Activated CD4-positive, alpha-beta T cell treated with anti-CD3 and anti-CD28 coated beads, Interleukin-2, amount 50 U/mL, for 48 hours (primary cell): ENCODE data around the gene TM9SF3.

Experiments used
- DNase-seq, 2 experiments: peaks; one replicate each; pipeline ENCODE4 v3.0.0-alpha.2; 2020

The TM9SF3 gene

DNA sequence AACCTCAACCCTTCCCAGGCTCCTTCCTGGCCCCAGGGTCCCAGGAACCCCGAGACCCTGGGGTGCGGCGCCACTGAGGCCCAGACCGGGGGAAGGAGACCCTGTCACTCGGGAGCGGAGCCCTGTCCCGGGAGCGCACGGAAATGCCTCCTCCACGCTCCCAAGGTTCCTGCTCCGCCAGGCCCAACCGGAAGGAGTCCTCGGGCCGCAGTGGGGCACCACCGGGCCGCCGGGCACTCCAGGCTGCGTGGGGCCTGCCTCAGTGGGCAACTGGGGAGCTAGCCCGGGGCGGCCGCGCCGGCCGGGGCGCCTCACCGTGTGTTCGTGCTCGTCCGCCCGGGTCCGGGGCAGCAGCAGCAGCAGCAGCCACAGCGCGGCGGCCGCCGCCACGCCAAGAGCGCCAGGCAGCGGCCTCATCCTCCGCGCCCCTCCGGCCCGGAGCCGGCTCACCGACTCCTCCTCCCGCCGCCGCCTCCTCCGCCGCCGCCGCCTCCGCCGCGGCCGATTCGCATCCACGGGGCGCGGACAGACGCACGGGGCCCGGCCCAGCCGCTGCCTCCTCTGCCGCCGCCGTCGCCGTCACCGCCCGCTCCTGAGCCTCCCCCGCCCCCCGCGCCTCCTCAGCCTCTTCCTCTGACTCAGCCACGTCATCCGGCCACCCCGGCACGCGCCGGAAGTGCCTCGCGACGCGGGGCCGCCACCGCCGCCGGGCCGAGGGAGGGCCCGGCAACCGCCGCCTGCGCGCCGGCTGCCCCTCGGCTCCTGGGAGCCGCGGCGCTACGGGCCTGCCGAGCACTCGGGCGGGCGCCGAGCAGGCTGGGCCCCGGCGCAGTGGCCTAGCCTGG, at the start of gene TM9SF3:
Gene TM9SF3 (minus strand): TSS at position 594 of the 845 bp plus-strand sequence. CDS start 177 bp downstream, at position 417.
- peak; percentile 91 to 92 for DNase-seq

DNA sequence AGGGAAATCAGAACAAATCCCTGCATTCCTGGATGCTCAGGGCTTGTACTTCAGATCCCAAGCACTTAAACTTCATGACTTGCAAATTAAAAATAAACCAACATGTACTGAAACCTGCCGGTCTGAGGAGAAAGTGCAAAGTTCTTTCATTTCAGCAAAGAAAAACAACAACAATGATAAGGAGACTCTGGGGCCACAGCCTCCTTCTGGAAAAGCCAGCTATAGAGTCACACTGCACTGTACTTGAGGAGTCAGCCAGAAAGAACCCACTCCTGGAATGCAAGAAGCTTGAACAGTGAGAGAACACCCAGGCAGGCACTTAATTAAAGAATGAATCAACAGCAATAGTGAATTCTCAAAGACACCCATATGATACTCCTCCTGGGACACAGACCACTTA, 49.7 kb upstream of the TM9SF3 start:
- no peak for DNase-seq

DNA sequence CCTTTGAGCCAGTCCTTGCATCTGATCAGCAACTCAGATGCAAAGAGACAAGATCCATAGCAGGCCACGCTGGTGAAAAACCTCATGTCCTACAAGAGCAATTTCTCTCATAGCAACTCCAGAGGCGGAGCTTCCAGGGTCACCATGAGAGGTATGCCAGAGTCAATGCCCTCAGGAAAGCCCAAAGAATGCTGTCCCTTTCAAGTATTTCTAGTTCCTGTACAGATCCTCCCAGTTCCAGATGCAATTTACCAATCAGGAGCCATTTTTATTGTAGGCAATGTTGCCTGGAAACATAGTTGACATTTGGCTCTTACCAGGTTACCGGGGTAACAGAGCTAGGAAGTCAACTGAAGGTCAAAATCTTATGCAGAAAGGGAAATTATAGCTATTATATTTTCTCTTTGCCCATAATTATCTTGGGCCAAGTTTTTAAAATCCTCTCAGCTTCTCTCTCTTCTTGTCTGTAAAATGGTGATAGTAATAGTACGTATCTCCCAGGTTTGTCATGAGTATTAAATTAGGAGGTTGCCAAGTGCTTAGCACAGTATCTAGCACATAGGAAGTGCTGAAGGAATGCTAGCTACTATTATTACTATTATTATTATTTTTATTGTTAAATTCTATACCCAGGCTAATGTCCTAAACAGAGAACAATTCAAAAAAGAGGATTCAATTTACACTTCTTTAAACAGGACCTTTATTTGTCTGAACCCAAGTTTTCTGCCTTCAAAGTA, 46.3 kb upstream of the TM9SF3 start:
- DNase-seq: no peak

DNA sequence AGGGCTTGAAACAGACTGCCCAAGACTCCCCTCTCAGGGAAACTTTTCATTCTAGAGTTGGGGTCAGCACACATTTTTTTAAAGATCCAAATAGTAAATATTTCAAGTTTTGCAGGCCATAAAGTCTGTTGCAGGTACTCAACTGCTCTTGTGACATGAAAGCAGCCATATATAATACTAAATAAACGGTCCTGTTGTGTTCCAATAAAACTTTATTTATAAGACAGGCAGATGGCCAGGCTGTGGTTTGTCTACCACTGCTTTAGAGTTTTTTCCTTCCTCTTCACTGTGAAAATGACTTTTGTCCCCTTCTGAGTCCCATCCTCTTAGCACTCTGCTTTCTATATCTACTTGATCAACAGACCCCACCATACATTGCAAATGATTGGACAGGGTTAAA, 40.5 kb upstream of the TM9SF3 start:
- no peak for DNase-seq

DNA sequence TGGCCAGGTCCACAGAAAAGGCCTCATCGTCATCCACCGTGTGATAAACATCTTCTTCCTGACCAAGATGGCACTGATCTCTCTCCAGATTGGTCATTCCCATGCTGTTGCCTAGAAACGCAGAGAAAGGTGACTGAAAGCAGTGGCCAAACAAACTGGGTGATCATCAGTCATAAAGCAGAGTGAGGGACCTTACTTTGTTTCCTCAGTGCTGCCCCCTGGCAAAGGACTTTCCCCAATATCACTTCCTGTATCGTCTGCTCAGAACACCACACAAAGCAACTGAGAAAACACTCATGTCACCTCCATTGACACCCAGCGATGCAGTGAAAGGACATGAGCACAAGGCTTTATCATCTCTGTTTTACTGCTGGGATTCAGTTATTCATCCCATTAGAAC, 40.0 kb upstream of the TM9SF3 start:
- DNase-seq: no peak

DNA sequence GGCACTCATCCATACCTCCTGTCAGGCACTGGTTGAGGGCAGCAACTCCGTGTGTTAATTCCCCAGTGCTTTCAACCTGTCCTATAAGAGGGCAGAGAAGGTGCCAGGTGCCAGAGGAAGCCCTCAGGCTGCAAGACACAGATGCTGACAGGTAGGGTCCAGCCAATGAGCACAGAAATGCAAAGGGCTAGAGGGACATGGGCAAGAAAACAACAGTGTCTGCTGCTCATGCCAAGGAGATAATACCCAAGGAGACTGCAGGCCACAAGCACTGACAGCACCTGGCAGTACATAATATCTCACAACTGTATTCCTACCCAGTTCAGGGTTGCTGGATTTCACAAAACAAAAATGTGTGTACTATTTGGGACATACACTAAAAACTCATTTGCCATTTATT, 38.4 kb upstream of the TM9SF3 start:
- no peak for DNase-seq

DNA sequence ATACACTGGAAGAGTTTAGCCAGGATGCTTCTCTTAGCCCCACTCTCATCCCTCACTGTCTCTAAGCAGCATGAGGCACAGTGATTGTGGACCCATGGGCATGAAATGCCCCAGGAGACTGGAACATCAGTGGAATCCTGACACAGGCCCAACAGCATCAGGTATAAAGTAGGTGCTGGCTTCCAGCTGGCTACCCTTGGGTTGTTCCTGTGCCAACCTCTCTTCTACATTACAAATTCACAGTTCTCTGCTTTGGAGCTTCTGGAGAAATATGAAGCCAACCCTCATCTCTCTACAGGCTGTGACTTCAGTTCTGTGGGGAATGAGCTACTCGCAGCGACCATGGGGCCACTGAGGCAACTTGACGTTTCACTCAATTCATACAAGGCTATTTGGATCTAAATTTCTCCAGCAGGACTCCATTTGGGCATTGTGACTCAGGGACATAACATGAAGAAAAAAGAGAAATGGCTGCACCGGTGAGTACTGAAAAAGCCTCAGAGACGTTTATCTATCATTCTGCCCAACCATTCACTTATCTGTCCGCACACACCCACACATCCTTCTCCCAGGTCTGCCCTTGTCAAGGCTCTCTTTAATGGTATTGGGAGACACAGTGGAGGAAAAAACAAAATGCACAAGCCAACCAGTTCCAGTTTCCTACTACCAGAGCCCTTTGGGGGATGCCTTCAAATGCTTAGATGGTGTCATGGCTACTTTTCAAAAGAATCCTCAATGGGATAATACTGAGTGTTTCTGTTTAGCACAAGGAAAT, 35.4 kb upstream of the TM9SF3 start:
- no peak for DNase-seq

DNA sequence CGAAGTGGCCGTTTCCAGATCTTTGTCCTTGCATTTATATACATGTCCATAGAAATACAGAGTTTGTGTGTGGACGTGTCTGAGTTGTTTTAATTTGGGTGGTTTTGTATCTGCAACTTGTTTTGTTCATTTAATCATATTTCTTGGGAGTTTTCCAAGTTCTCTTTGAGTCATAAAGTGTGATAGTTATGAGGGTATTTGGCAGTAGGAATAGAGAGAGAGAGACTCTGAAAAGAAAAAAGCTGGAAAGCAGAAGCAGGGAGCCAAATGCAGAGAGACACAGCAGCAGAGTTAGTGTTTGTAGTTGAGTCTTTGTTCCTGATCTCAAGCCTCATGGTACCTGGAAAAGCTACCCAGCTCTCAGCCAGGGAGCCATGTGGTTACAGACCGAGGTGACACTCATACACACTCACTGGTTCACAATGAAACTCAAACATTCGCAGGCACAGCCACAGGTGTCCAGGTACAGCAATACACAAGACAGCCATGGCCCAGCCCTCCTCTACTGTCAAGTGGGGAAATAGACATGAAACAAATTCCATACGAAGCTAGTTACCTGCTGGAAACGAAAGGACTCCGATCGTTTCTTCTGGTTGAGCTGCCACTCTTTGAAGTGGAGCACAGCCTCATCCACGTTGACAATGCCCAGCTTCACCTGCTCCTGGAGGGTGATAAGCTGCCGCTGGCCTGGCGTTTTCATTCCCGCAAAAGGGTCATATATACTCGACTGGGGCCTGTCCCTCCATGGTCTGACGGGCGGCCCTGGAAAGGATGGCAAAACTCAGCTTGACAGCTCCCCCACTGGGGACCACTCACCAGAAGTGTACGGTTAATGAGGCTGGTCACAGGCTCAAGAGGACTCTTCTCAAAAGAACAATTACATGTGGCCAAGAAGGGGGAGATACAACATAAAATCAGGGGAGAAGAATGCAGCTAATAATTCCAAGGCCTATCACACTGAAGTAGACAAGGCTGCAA, 33.3 kb upstream of the TM9SF3 start:
- DNase-seq: no peak

DNA sequence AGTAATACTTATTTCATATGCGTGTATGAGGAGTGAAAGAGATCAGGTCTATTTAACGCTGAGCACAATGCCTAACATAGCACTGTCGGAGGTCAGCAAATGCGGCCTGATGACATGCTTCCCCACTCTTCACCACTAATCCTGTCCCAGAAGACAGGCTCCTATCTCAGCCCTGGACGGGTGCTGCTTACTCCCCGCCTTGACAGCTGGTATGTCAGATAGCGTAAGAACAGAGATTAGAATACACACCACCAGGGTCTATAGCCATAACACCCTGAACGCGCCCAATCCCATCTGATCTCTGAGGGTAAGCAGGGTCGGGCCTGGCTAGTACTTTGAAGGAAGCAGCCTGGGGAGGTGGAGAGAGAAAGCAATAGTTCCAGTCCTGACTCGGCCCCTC, 32.3 kb upstream of the TM9SF3 start:
- DNase-seq: no peak

DNA sequence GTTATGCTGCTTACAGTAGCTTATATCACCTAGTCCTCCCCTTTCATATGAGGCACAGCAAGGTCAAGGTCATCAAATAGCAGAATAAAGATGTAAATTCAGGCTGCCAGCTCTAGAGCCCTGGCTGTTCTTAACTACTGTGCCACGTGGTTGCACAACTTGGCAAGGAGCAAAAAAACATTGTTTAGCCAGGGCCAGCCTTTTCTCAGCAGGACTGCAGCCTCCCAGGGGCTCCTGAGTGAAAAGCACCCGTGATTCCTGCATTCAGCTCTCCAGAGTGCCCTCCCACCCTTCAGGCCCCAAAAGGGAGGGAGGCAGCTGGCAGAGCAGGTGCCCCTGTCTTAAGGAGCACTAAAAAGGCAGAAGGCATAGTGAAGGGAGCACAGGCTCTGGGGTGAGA, 31.8 kb upstream of the TM9SF3 start:
- DNase-seq: no peak

DNA sequence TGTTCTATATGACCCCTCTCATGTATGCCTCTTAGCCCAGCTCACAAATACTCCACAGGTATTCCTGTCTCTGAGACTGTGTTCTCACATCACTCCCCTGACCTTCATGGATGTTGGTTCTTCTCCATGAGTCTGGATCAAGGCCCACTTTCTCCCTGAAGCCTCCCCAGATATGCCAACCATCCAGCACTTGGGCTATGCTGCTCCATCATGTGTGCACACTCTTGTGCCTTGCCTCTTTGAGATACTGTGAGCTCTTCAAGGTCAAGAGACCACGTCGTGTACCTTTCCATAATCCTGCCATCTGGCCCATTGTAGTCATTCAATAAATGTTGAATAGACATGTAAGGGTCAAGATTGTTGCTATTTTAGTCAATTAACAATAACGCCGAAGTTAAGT, 30.1 kb upstream of the TM9SF3 start:
- DNase-seq: no peak

DNA sequence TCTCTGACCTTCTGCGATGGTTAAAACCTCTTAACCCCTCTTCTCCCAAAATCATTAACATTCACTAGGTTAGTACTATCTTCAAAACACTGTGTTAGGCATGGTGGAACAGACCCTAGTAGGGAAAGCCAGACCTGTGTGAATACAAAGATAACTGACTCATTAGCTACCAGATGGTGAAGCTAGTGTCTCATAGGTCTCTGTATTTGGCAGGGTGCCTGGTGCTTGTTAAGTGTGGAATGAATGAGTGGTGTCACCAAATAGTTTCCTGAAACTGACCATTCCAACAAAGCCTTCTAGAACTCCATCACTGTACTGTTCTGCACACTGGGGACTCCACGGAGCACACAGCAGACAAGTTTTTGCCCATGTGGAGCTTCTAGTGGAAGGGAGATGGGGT, 27.7 kb upstream of the TM9SF3 start:
- no peak for DNase-seq

DNA sequence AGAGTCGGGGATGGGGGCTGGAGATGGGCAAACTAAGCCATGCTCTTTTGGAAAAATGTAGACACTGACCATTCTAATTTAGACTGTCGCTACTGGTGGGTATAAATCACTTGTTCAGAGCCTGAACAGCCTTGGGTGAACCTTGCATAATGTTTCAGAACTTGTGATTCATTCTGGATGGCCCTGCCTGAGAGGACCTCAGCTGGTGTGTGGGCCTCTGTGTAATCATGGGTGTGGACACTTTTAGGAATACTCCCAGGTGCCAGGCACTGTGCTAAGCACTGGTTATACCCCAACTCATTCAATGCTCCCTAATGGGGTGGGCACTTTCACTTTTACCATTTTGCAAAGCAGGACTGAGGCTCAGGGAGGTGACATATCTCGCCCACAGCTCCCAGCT, 26.8 kb upstream of the TM9SF3 start:
- no peak for DNase-seq

DNA sequence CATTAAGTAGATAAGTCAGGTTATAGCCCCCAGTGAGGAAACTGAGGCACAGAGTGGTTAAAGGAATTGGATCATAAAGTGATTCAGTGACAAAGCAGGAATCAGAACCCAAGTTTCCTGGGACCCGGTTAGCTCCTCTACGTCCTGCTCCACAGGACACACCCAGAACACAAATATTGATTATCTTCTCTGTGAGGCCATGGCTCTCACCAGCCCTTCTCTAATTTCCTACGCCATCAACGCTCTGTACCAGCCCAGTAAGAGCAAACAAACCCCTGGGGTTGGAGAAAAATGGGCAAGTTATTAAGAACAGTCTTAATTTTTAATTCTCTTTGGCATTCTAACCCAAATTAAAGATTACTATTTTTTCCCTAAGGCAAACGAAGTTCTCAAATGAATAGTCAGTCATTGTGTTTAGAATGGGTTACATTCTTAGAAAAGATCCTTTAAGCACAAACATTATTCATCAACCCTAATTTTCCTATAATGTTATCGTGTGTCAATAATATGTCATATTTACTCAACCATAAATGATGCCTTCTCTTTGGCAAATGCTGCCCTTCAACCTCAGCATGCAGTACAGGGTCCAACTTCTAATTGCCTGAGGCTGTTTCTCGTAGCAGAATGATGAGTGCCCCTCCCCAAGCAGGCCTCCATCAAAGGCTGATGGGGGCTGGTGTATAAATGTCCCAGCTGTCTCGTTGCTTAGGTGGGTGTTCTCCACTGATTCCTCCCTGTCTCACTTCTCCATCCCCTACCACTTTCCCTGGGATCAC, 25.4 kb upstream of the TM9SF3 start:
- no peak for DNase-seq

DNA sequence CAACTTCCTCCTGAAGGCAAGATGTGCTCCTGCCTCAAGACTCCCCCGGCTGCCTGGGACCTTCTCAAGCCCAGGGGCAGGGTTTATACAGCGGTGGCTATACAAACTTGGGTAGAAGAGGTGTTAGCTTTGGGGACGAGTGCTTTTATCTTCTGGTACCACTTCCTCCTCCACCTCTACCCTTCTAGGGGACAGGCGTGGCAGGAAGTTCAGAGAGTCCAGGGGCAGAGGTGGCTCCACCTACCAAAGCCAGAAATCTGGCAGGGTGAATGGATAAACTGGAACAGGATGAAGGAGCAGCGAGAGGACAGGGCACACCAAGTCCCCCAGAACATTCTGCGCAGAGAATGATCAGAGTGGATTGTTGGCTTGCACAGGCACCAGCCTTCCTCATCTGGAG, 24.0 kb upstream of the TM9SF3 start:
- no peak for DNase-seq

DNA sequence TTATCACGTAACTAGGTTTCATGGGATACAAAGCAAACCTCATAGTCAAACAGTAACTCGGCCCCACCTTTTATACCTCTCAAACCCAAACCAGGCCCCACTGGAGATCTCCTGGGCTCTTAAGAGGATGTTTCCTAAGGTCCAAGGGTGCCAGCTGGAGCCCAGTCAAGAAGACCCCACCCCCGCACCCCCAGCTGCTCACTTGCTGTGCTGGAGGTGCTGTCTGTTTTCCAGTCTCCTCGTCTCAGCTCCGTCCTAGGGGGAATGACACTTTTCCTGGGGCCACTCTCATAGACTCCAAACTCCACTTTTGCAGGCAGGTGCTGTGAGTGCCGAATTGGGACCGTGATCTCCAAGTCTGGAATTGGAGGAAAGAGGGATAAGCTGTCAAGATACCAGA, 22.7 kb upstream of the TM9SF3 start:
- DNase-seq: no peak

DNA sequence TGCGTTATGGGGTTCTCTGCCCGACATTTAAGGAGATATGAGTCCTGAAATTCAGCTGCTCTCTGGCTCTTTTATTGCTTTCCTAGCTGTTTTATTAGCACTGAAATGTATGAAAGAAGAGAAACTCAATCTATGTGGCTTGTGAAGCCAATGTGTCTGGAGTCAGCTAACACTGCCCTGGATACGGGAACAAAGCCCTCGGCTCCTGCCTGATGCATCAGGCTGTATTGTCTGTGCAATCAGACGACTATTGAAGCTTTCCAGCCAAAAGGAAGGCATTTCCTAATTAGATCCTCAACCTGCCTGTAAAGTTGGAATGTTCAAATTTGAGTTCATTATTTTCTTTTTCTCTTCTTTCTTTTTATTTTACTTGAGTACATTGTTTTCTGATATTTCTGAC, 22.0 kb upstream of the TM9SF3 start:
- no peak for DNase-seq

DNA sequence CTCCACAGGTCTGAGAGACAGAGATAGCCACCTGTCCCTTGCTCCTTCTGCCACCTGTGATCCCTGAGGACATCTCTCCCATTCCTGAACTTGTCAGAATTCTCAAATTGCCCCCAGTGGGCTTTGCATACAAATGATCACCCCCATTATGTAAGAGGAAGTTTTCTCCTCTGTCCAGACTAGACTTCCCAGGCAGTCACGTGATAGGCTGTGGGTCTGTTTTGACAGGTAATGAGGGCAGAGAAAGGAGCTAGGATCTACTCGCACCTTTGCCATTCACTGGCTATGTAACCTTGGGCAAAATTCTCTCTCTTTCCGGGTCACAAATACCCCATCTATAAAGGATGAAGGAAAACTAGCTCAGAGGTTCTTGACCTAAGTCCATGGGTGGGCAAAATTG, 21.4 kb upstream of the TM9SF3 start:
- DNase-seq: no peak

DNA sequence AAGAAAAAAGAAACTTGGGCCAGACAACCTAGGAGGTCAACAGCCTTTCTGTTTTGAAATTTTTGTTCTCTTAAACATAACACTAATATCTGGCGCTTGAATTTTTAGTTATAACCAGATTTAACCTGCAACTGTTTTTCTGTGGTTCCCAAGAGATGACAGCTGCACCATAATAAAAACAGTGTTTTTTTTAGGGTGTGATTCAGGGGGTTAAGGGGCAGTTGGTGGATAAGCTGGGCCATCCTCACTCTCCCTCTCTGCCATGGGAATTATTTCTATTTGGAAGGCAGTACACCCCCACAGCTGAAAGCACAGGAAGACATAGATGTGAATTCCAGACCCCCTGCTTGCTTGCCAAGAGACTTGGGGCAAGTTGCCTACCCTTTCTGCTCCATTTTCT, 20.1 kb upstream of the TM9SF3 start:
- no peak for DNase-seq

DNA sequence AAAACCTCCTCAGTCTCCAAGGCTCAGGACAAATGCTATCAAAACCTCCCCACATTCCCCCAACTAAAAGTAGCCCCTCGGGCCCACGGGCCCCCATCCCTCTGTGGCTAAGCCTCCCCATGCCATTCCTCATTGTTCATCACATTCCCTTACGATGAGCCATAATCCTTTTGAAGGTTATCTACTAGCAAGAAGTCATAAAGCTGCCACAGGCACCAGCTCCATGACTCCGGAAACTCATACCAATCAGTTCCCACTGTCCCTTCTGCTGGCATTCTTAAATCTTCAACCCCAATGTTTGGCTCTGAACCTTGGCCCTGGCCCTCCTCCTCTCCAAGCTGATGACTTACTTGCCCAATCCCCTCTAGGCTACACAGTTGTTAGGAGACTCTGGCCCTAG, 19.4 kb upstream of the TM9SF3 start:
- DNase-seq: no peak

DNA sequence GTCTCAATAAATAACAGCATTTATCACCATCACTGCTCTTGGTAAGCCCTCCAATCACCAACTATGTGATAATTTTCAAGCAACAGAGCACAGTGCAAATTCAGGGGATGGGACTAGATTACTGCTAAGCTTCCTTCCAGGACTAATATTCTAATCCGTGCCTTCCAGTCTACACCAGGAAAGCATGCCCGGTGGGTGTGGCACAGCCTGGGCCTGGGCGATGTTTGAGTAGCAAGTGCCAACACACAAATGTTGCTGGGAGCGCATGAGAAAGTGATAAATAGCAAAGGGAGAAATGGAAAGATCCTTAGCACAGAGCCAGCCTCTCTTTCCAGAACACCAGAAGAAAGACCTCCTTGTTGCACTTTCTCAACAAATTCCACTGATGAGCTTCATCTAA, 13.5 kb upstream of the TM9SF3 start:
- no peak for DNase-seq

DNA sequence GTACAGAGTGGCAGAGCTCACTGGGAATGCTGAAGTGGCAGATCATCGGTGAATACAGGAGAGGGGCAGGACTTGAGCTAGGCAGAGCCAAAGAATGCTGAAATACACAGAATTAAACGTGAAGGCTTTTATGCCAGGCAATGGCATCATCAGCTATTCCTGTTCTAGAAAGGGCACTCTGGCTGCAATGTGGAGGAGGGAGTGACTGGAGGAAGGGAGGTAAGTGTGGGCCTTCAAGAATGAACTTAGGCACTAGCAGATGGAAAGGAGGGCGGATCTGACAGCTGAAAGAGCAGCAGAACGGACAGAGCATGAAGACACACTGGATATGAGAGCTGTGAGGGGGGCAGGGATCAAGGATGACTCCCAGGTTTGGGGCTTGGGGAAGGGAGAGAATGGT, 12.0 kb upstream of the TM9SF3 start:
- no peak for DNase-seq
